GM21515 (cell line): ENCODE measurements around the gene ATP9B.

Experiments
- ATAC-seq: cut with Tn5 transposase; IDR thresholded peaks from one replicate; pipeline ENCODE4 v1.9.1; 2021; ENCODE audit not compliant: unreplicated experiment

The ATP9B gene

DNA sequence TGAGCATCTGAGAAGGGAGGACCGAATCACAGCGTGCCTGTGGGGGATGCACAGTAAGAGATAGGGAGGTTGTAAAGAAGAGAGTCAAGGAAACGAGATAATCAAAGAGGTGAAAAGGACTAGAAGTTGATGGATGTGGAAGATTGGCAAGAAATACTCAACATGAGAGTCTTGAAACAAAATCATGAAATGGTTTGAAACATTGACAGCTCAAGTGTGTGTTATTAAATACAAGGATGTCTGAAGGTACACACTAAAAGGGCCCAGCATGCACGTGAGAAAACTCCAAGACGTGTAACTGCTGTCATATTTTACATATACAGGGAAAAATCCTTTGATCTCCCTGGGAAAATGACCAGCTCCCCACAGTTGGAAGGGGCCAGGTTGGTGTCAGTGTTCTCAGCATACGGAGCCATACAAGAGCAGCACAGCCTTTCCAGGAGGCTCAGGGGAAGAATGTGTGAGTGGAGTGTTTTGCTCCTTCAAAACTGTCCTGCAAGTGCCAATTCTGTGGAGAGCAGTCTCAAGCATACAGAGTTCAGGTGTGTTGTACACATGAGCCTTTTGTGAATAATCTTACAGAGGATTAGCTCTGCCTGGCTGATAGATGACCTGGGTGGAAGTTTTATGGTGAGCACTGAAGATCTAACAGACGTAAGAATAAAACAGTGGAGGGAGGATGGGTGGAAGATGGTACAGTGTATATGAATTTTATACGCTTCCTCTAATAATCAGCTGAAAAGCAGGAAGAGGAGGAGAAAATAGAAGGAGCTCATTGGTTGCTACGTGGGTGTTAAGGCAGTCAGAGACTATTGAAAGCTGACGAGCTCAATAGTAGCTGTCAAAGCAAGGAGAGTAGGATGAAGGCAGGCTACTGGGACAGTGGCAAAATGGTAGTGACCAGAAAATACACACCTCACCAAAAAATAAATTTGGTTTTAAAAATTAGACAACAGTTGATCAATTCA, 126.8 kb downstream of the ATP9B start:
- ATAC-seq = no peak

DNA sequence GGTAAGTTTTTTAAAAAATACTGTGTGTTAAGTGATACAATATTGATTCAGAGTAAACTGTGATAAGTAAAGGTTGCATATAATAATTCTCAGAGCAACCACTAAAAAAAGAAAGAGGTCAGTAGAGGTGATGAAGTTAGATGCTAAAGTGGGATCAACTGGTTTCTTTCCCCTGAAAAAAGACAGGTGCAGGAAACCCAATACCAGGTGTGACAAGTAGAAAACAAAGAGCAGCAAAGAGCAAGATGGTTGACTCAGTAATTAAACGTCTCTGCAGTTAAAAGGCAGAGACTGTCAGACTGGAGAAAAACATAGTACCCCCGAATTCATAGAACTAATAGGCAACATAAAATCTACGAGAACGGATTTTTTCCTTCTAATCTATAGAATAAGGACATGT, 128.3 kb downstream of the ATP9B start:
- ATAC-seq = no peak

DNA sequence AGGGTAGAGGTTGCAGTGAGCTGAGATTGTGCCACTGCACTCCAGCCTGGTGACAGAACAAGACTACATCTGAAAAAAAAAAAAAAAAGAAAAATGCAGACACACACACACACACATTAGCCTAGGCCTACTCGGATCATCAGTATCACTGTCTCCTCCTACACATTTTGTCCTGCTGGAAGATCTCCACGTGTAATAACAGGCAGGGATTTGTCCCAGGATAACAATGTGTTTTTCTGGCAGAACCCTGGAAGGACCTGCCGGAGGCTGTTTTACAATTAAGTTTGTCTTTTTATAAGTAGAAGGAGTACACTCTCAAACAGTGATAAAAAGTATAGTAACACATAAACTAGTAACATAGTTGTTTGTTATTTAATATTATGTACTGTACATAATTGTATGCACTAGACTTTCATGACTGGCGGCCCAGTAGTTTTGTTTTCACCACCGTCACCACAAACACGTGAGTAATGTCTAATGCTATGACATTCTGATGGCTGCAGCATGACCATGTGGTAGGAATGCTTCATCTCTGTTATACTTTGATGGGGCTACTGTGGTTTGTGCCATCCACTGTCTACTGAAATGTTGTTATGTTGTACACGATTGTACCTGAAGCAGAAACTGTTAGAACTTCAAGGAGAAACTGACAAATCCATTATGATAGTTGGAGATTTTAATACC, 130.6 kb downstream of the ATP9B start:
- ATAC-seq = no peak

DNA sequence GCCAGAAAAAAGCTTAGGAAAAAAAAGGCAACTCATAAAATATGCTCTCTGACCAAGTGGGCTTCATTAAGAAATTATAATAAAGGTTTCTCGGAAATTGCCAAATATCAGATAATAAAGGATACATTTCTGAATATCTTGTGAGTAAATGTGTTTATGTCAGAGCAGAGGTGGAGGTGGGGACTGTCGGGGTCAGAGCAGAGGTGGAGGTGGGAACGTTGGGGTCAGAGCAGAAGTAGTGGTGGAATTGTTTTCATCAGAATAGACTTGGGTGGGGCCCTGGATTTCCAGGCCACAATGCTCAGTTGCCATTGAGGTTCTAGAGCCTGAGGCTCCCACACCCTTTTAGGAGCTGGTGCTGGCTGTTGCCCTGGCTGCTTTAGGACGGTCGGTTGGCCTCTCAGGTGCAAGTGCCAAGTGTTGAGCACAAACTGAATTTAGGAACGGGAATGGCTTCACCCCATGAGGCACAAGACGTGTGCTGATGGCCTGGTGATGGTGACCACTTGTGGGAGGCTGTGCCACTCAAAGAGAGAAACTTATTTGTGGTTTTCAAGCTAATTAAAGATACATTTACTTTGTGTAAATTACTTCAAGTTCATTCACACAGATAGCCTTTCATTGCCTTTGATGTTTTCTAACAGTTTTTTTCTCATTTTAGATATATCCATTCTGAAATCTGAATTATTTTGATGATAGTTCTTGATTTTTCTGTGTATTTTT, 131.5 kb downstream of the ATP9B start:
- ATAC-seq = no peak

DNA sequence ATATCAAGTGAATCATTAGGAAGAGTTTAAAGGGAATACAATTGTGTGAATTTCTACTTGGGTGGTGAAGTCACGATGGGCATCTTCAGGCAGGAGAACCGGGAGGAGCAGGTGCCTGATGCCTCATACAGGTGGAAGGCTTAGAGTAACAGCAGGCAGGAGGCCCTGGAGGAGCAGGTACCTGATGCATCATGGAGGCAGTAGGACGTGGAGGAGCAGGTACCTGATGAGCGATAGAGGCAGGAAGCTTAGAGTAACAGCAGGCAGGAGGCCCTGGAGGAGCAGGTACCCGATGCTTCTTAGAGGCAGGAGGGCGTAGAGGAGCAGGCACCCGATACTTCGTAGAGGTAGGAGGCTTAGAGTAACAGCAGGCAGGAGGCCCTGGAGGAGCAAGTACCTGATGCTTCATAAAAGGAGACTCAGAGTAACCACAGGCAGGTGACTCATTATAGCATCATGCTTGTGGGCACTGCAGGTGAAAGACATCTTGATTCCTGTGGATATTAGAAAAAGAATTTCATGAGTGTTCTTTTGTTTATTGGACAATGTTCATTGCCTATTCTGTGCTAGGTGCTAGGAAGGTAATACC, 133.9 kb downstream of the ATP9B start:
- no peak for ATAC-seq

DNA sequence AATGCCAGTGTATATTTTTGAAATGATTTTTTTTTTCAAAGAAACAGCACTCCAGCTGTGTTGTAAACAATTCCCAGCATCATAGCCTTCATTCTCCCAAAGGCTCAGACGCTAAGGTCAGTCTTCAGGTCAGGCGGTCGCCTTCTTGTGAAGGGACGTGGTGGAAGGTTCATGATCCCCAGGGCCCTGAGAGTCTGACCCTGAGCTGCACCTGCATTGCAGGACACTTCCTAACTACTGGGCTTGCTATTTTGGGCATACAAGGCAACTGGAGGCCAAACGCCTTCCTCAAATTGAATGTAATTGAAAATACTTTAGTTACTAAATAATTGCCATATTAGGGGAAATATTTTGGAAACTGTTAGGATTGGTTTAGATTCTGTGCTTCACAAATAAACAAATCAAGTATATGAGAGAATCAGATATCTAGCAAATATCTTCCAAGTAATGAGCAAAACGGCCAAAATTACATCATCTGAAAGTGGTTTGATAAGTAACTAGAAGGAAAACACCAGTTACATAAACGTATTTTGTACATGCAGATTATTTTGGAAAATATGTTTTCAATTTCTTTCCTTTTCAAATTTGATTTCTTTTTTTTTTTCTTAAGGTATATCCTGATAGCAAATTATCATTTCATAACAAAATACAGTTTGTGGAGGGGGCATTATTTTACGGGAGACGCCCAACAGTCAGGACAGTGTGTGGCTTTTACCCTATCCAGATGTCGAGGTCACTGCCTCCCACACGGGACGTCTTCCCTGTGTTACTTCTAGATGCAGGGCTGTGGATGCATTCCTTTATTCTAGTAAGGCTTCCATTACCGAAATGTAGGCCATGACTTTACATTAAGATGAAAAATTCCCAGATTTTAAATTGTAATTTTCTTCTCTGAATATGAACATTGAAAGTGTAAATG, 136.0 kb downstream of the ATP9B start:
- ATAC-seq = no peak

DNA sequence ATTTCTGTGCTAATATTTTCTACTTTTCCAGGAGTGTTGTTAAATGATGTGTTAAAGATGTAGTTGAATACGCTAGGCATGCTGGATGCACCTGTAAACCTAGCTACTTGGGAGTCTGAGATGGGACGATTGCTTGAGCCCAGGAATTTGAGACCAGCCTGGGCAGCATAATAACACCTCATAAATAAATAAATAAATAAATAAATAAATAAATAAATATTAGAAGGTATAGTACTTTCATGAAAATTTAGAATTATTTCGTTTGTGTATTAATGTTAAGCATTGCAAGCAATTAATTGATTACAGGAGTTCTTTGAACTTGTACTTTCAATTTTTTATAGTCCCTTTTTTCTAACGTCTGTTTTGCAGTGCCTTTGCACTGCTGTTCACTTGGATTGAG, 137.2 kb downstream of the ATP9B start:
- ATAC-seq = no peak

DNA sequence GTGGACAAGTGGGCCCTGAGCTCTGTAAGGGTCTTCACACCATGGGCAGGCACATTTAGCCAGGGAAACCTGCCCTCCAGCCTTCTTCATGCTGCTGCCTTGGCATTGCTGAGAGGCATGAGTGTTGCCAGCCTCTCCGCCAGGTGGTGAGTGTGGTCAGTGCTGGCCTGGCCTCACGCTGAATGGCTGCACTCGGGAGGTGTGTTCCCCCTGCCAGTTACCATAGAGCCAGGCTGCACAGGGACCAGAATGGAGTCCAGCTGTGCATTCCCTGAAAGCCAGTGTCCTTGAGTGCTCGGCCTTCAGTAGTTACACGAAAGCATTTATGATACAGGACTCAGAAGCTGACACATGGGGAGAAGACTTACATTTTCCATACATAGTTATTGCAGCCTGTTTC, 139.7 kb downstream of the ATP9B start:
- no peak for ATAC-seq

DNA sequence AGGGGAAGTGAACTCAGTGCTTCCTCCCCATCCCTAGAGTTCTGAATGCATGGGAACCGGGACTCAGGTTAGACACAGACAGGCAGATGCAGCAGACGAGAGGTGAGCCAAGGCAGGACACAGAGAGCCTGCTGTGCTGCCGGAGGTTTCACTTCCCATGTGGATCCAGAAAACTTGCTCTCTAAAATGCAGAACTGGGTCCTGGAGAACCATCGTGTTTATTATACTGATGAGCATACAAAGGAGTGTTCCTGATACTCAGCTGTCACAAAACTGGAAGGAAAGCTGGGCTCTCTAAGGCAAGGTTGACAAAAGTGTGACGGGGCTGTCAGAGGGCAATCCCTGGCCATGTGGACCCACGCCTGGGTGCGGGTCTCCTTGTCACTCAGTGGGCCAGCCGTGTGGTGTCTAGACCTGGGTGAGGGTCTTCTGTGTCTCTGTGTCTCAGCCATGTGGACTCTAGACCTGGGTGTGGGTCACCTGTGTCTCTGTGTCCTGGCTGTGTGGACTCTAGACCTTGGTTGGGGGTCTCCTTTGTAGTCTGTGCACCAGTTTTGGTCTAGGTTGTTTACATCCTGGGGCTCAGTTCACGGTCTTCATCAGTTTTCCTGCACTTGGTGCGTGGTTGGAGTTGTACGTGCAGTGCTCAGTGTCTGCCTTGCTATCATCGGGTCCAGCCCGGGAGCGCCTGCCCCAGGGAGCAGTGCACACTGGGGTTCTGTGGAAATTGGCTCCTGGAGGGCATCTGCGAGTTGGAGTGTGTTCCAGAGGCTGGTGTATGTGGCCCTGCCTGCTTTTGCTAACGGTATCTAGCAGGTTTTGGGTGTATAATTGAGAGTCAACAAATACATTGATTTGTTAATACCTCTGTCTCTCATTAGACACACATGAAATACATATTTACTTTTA, 141.1 kb downstream of the ATP9B start:
- no peak for ATAC-seq

DNA sequence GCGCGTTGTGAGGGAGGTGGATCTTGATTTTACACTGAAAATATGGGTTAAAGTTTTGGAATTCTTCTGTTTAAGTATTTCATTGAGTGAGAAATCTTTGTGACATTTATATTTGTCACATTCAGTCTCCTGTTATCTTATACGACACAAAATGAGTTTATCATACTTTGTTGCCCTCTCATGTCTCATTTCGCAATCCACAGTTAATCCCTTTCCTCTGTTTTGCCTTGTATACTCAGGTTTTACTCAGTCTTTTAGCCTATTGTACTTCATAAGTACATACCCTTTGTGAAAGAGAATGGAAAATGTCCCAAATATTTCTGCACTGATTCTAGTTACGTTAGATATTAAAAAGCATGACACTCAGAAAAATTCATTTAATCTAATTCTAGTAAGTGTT, 142.7 kb downstream of the ATP9B start:
- no peak for ATAC-seq

DNA sequence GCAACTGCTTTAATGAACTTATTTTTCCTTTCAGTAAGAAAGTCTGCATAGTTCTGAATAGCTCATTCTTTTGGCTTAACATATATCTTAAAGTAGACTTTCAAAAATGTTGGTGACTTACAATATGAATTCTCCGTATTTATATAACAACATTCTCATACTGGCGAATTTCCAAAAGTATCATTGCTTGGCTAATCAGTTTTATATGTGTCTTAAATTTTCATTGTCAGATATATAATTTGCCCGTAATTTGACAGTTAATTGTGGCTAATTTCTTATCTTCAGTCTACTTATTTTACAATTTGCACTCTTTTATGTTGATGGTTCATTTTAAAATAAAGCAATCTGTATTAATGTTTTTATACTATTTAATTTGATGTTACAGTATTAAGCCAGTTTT, 144.9 kb downstream of the ATP9B start:
- no peak for ATAC-seq

DNA sequence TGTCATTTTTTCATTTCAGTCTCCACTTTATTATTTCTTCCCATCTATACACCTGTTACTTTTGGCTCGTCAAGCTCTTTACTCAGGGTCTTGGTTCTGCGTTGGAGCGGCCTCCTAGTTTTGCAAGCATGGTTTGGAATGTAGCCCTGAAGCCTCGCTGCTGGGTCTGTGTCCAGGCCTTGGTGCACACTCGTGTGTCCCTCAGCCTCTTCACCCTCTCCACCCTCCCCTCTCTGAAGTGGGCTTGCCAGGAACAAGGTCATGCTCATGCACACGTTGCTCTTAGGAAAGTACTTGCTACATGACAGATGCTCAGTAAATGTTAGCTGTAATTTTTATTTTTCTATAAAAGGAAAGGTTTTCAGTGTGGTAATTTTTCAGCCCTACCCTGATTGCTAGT, 147.0 kb downstream of the ATP9B start:
- ATAC-seq = no peak

DNA sequence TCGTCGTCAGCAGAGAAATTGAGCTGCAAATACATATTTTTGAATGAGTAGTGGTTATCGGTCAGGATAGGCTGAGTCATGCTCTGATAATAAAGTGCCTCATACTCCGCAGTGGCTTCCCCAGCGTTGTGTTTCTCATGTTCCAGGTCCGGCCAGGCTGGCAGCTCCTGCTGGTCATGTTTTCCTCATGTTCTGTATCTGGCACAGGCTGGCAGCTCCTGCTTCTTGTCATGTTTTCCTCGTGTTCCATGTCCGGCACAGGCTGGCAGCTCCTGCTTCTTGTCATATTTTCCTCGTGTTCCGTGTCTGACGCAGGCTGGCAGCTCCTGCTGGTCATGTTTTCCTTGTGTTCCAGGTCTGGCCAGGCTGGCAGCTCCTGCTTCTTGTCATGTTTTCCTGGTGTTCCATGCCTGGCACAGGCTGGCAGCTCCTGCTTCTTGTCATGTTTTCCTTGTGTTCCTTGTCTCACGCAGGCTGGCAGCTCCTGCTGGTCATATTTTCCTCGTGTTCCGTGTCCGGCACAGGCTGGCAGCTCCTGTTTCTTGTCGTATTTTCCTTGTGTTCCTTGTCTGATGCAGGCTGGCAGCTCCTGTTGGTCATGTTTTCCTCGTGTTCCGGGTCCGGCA, 148.9 kb downstream of the ATP9B start:
- ATAC-seq = no peak

DNA sequence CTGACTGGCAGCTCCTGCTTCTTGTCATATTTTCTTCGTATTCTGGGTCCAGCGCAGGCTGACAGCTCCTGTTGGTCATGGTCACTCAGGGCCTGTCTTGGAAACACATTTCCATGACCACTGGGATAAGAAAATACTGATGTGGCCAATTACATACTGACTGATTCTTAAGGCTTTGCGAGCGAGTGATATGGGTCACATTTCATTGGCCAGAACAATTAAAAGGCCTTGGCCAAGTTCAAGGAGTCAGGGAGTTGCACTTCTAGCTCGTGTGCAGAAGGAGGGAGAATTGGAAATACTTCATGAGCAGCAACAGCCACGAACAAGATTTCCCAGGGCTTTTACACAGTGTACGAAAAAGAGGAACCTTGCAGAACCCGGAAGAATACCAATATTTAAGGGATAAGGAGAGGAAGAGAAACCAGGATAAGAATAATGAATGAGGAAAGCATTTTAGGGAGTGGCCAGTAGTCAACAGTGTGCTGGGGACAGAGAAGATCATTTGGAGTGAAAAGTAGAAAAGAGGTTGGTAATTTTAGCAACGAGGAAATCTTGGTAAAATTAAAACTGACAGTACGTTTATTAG, 149.5 kb downstream of the ATP9B start:
- ATAC-seq = no peak

DNA sequence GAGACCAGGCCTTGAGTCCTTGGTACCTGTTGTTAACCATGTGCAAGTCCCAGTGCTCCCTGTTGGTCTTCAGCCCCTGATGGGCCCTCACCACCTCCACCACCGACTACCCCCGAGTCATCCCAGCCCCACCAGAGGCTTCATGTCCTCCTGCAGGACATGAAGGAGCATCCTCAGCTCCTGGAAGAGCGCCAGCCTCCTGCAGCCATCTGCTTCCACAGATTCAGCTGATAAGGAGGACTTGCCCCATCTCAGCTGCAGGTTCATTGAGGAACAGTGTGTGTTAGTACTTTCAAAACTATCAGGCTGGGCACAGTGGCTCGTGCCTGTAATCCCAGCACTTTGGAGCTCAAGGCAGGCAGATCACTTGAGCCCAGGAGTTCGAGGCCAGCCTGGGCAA, 151.9 kb downstream of the ATP9B start:
- ATAC-seq = no peak

DNA sequence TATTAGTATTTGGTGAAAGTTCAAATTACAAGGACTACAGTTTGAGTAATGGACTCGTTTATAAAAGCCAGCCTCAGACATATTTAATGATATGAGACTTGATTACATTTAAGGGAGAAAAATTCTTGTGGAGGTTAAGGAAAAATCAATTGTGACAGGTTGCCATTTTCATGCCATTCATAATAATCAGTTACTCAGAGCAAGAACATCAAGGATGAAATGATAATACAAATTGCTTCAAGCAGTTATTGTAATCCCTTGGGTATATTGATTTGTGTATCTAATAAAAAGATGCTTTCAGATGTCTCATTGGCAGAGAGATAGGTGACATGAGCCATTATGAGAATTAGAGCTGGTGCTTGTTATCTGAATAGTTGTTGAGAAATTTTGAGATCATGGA, 153.6 kb downstream of the ATP9B start:
- no peak for ATAC-seq

DNA sequence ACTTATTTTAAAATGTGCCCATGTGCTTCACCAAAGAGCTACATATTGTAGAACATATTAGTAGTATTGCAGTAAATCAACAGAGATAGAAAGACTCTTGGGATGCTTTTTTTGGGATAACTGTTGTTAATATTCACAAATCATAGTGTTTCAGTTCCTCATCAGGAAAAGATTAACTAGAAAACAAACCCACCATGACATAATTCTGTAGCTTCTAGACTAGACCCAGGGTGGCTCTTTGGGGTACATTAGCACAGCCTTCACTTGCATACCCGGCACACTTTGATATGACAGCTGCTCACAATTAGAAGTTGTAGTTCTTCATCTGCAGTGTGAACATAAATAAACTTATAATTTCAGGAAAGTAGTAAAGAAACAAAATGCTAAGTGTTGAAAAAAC, 154.2 kb downstream of the ATP9B start:
- no peak for ATAC-seq

DNA sequence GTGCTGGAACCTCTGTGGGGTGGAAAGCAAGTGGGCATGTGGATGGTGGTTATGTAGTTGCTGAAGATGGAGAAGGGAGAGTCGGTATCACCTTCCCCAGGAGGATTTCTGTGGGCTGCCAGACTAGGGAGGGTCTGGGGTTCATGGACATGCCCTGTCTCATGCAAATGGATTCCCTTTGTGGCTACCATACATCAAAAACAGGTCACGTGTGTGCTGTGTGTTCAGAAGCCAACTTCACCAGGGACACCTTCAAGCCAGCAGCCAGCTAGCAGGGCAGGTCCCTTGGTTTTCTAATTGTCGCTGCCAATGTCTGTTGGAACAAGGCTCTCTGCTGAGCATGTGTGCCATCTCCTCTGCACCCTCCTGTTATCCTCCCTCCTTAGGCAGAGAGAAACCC, 155.2 kb downstream of the ATP9B start:
- ATAC-seq = no peak
